A673 (cell line): ENCODE results near the gene HMGB4. TPM values are rescaled to one million over a fixed set of nuclear protein-coding genes. Genes with fewer than 3 reads are reported as not detected.
A peak's percentile ranks its signal among the peaks of the same experiment; 100 is the strongest.

Experiments used
- BruUV-seq: library from RNA; stranded (reverse); fragments of 400-500 nt; replicated peaks from 2 replicates; lab custom pipeline; 2021; lab: Mats Ljungman, UMichigan
- CTCF ChIA-PET: fragments of 300-600 bp; sonication (Branson Sonifier 250); formaldehyde crosslinking; loops from one replicate; lab custom pipeline; 2022; ENCODE audit warnings: antibody characterized with exemption; lab: Charles Lee
- POLR2A ChIA-PET: fragments of 300-600 bp; sonication (Branson Sonifier 250); formaldehyde crosslinking; loops from one replicate; lab custom pipeline; 2022; ENCODE audit warnings: antibody characterized with exemption; ENCODE audit not compliant: low non-redundant PET; lab: Charles Lee
- DNase-seq: peaks from one replicate; pipeline ENCODE4 v3.0.0-alpha.2; 2015; ENCODE audit warnings: low spot score
- H3K27ac ChIP-seq: fragments of 200-600 bp; sonication (generic); 2 replicates; pipeline ENCODE4 v1.5.1; 2016; ENCODE audit warnings: mixed run types, low read depth, mild to moderate bottlenecking, mixed read lengths, antibody characterized with exemption, low read length; ENCODE audit not compliant: poor library complexity, severe bottlenecking
- H3K27me3 ChIP-seq: fragments of 200-600 bp; sonication (generic); replicated peaks from 2 replicates; pipeline ENCODE4 v1.6.1; 2017; ENCODE audit warnings: mixed run types, low read depth, mild to moderate bottlenecking, mixed read lengths, antibody characterized with exemption, low read length; ENCODE audit not compliant: insufficient read depth, poor library complexity
- H3K36me3 ChIP-seq: fragments of 200-600 bp; sonication (generic); 2 replicates; pipeline ENCODE4 v1.6.1; 2016; ENCODE audit warnings: mixed run types, mild to moderate bottlenecking, mixed read lengths, antibody characterized with exemption, low read length; ENCODE audit not compliant: insufficient read depth, poor library complexity, severe bottlenecking
- H3K4me1 ChIP-seq: fragments of 200-600 bp; sonication (generic); 2 replicates; pipeline ENCODE4 v1.6.1; 2017; ENCODE audit warnings: mixed run types, mild to moderate bottlenecking, mixed read lengths, antibody characterized with exemption, low read length; ENCODE audit not compliant: insufficient read depth, poor library complexity, severe bottlenecking
- H3K4me3 ChIP-seq: fragments of 200-600 bp; sonication (generic); 2 replicates; pipeline ENCODE4 v1.5.1; 2016; ENCODE audit warnings: low read depth, mixed run types, mild to moderate bottlenecking, mixed read lengths, low read length; ENCODE audit not compliant: poor library complexity, severe bottlenecking
- H3K9me3 ChIP-seq: fragments of 200-600 bp; sonication (generic); 2 replicates; pipeline ENCODE4 v1.6.1; 2016; ENCODE audit warnings: mixed run types, low read depth, mild to moderate bottlenecking, mixed read lengths, antibody characterized with exemption, low read length; ENCODE audit not compliant: poor library complexity, severe bottlenecking
- CTCF ChIP-seq: fragments of 300-800, 200-600 bp; sonication (generic); conservative IDR thresholded peaks from 2 replicates; pipeline ENCODE4 v1.5.1; 2017; ENCODE audit warnings: low read depth, mild to moderate bottlenecking, antibody characterized with exemption, low read length, moderate library complexity, mixed read lengths
- EZH2 ChIP-seq: fragments of 200-600 bp; sonication (generic); IDR thresholded peaks from 2 replicates; pipeline ENCODE4 v1.6.1; 2017; ENCODE audit warnings: borderline replicate concordance, low read depth, mild to moderate bottlenecking, mixed read lengths, antibody characterized with exemption, low read length; ENCODE audit not compliant: poor library complexity, severe bottlenecking
- intact Hi-C: fragments of 100-400 bp; cut with micrococcal nuclease; formaldehyde crosslinking; loops from one replicate; pipeline ENCODE4 v1.10.0; 2022; ENCODE audit not compliant: unreplicated experiment
- total RNA-seq: library from RNA; stranded (reverse); gene quantifications from 2 replicates; pipeline ENCODE4 v1.2.3, GENCODE V29; 2021

Gene HMGB4
- total RNA-seq, 1 experiment from 2014 or later: not detected

- Histone ChIP-seq H3K36me3 (no peaks in the 10 kb centered on the region), H3K27ac (no peak overlapping the region), H3K27me3 (no peaks in the 10 kb centered on the region), H3K9me3 (no peaks in the 10 kb centered on the region), H3K4me1 (peaks cover 3% of the 10 kb centered on the region), H3K4me3 (no peak overlapping the region)
- no peak for DNase-seq
- CTCF ChIA-PET: no interaction called here
- intact Hi-C loops: no loop called here
- POLR2A ChIA-PET: no interaction called here
- no TSS peak for BruUV-seq
- TF ChIP-seq CTCF (no peak), EZH2 (no peak)
Measured at GRCh38 chr1:33899746-33900145, 35.9 kb downstream of the HMGB4 start.

DNA sequence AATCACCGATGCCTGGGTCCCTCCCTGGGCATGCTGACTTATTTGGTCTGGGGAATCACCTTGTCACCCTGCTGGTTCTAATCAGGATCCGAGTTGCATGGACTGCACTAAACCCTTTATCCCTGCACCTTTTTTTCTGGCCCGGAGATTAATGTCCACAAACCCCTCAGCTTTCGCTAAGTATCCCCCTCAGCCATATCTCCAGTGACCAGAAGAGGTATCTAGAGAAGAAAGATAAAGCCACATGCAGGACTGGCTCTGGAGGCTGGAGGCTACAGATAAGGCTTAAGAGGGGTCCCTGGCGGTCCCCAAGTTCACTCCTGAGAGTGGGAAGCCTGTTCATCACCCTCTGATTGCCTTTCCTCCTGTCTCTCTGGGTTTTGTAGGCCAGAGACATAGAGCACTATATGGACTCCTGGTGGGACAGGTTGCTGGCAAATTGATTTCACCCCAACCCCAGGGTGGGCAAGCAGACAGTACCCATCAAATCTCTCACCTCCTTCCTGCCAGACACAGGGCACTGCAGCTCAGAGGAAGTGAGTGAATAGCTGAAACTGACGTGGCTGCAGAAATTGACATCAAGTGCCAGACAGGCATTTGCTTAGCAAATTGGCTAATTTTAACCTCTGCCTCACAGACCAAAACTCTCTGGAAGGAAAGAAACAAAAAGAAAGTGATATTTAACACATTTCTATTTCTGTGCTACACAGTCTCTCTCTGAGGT lies 38.8 kb downstream of the HMGB4 start:
- POLR2A ChIA-PET: no interaction called here
- H3K36me3 ChIP-seq: no peaks in the 10 kb centered on the region
- H3K4me1 ChIP-seq: peaks cover 3% of the 10 kb centered on the region
- no peak for DNase-seq
- TF ChIP-seq EZH2: no peak
- TF ChIP-seq CTCF: no peak
- H3K27me3 ChIP-seq: no peaks in the 10 kb centered on the region
- H3K9me3 ChIP-seq: no peaks in the 10 kb centered on the region
- intact Hi-C loops: no loop called here
- CTCF ChIA-PET: no interaction called here
- BruUV-seq: no TSS peak
- H3K27ac ChIP-seq: no peak overlapping the region
- H3K4me3 ChIP-seq: no peak overlapping the region

DNA sequence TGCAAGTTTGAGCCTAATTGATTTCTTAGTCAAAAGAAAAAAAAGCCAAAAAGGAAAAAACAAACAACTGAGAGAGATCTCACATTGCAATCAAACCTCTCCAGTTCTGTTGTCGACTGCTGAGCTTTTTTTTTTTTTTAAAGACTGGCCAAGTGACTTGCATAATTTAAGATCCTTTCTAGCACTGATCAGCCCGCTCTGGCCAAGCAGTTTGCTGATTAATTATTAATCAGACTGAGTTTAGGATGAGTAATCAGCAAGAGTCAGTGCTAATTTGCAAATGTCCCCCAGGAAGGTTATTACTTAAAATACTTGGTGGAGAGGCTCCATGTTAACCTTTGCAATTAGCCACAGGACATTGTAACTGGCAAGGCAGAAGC lies 39.3 kb downstream of the HMGB4 start:
- BruUV-seq: no TSS peak
- H3K4me3 ChIP-seq: no peak overlapping the region
- TF ChIP-seq EZH2: no peak
- peak; percentile 4 for DNase-seq
- H3K9me3 ChIP-seq: no peaks in the 10 kb centered on the region
- no peak overlapping the region for H3K27ac ChIP-seq
- CTCF ChIA-PET: no interaction called here
- H3K36me3 ChIP-seq: no peaks in the 10 kb centered on the region
- POLR2A ChIA-PET: no interaction called here
- H3K27me3 ChIP-seq: no peaks in the 10 kb centered on the region
- intact Hi-C loops: no loop called here
- peaks cover 3% of the 10 kb centered on the region for H3K4me1 ChIP-seq

GRCh38 chr1:33905241-33905640 lies 41.4 kb downstream of the HMGB4 start:
- TF ChIP-seq EZH2 (no peak), CTCF (no peak)
- Histone ChIP-seq H3K27ac (no peak overlapping the region), H3K9me3 (no peaks in the 10 kb centered on the region), H3K36me3 (no peaks in the 10 kb centered on the region), H3K4me1 (peaks cover 3% of the 10 kb centered on the region), H3K27me3 (no peaks in the 10 kb centered on the region), H3K4me3 (no peak overlapping the region)
- ChIA-PET POLR2A (no interaction called here), CTCF (no interaction called here)
- intact Hi-C loops: no loop called here
- DNase-seq: no peak
- no TSS peak for BruUV-seq
